OCI-LY3 (cell line): ENCODE results near the gene IDH2.

Source experiments
- H2AFZ ChIP-seq: fragments of 200-600, 300-600 bp; shearing (Covaris generic); 2 replicates; pipeline ENCODE4 v1.6.0; 2014; ENCODE audit warnings: antibody characterized with exemption, low read depth, low read length
- H3K27ac ChIP-seq: fragments of 200-600, 300-600 bp; sonication (generic); 2 replicates; pipeline ENCODE4 v1.5.1; 2014; ENCODE audit warnings: mild to moderate bottlenecking, low read length, moderate library complexity, mixed read lengths
- H3K27me3 ChIP-seq: fragments of 200-600, 300-600 bp; sonication (generic); 2 replicates; pipeline ENCODE4 v1.6.1; 2014; ENCODE audit warnings: low read depth, low read length, mixed read lengths
- H3K36me3 ChIP-seq: fragments of 200-600, 300-600 bp; sonication (generic); replicated peaks from 2 replicates; pipeline ENCODE3; 2014; ENCODE audit warnings: low read depth, low read length, mixed read lengths
- H3K4me1 ChIP-seq: fragments of 300-600, 200-600 bp; sonication (generic); 2 replicates; pipeline ENCODE4 v1.6.1; 2014; ENCODE audit warnings: low read length, mixed read lengths
- H3K4me2 ChIP-seq: fragments of 200-600, 300-600 bp; sonication (generic); 2 replicates; pipeline ENCODE4 v1.6.1; 2014; ENCODE audit warnings: low read length, mixed read lengths
- H3K4me3 ChIP-seq: fragments of 300-600, 200-600 bp; sonication (generic); 2 replicates; pipeline ENCODE4 v1.5.1; 2014; ENCODE audit warnings: antibody characterized with exemption, mild to moderate bottlenecking, low read length, moderate library complexity
- H3K79me2 ChIP-seq: fragments of 300-600, 200-600 bp; shearing (Covaris generic); 2 replicates; pipeline ENCODE4 v1.6.1; 2014; ENCODE audit warnings: mild to moderate bottlenecking, low read length, mixed read lengths
- H3K9ac ChIP-seq: fragments of 300-600, 200-600 bp; shearing (Covaris generic); 2 replicates; pipeline ENCODE4 v1.6.0; 2014; ENCODE audit warnings: mild to moderate bottlenecking, low read length, moderate library complexity
- H3K9me3 ChIP-seq: fragments of 200-600, 300-600 bp; shearing (Covaris generic); 2 replicates; pipeline ENCODE4 v1.6.1; 2014; ENCODE audit warnings: low read length, mixed read lengths; ENCODE audit not compliant: insufficient read depth
- H4K20me1 ChIP-seq: fragments of 200-600, 300-600 bp; sonication (generic); 2 replicates; pipeline ENCODE4 v1.6.1; 2016; ENCODE audit warnings: low read length, mixed read lengths; ENCODE audit not compliant: insufficient read depth
- EZH2phosphoT487 ChIP-seq: fragments of 200-600 bp; shearing (Covaris generic); IDR thresholded peaks from 2 replicates; pipeline ENCODE4 v1.6.1; 2018; ENCODE audit warnings: antibody characterized with exemption, mixed run types, low read depth
- TF ChIP-seq, protein P1 (sequence below): fragments of 200-600, 300-600 bp; sonication (generic); IDR thresholded peaks from 2 replicates; pipeline ENCODE4 v1.5.1; 2014; ENCODE audit warnings: antibody characterized with exemption, low read length, low read depth

Gene IDH2

DNA sequence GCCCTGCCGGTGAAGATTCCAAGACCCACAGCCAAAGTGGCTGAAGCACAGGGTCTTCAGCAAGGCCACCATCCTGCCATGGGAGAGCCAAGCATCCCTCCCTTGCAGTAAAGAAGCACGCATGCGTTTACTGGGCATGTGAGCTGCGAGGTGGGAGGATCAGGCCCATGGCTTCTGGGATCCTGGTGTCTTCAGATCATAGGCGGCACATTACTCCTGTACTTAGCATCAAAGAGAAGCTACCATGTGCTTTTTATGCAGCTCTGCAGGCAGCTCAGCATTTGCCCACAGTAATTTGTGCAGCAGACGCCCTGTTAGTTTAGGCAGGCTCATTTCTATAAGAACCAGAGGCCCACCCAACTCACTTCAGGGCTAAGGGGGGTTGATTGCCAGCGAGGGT, 45.7 kb downstream of the IDH2 start:
- H3K4me3 ChIP-seq, result no peak overlapping the region
- H3K4me2 ChIP-seq, result no peak overlapping the region
- H3K36me3 ChIP-seq, result peaks cover 16% of the 10 kb centered on the region
- H3K9me3 ChIP-seq, result no peaks in the 10 kb centered on the region
- no peak overlapping the region for H3K9ac ChIP-seq
- H3K79me2 ChIP-seq, result peaks cover 91% of the 10 kb centered on the region
- no peak overlapping the region for H2AFZ ChIP-seq
- H3K27me3 ChIP-seq, result no peaks in the 10 kb centered on the region
- peaks cover 89% of the 10 kb centered on the region for H3K4me1 ChIP-seq
- TF ChIP-seq, protein P1, sequence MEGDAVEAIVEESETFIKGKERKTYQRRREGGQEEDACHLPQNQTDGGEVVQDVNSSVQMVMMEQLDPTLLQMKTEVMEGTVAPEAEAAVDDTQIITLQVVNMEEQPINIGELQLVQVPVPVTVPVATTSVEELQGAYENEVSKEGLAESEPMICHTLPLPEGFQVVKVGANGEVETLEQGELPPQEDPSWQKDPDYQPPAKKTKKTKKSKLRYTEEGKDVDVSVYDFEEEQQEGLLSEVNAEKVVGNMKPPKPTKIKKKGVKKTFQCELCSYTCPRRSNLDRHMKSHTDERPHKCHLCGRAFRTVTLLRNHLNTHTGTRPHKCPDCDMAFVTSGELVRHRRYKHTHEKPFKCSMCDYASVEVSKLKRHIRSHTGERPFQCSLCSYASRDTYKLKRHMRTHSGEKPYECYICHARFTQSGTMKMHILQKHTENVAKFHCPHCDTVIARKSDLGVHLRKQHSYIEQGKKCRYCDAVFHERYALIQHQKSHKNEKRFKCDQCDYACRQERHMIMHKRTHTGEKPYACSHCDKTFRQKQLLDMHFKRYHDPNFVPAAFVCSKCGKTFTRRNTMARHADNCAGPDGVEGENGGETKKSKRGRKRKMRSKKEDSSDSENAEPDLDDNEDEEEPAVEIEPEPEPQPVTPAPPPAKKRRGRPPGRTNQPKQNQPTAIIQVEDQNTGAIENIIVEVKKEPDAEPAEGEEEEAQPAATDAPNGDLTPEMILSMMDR, result no peak
- no peak for TF ChIP-seq EZH2phosphoT487
- H3K27ac ChIP-seq, result peak overlapping the region; percentile 57
- H4K20me1 ChIP-seq, result no peaks in the 10 kb centered on the region

DNA sequence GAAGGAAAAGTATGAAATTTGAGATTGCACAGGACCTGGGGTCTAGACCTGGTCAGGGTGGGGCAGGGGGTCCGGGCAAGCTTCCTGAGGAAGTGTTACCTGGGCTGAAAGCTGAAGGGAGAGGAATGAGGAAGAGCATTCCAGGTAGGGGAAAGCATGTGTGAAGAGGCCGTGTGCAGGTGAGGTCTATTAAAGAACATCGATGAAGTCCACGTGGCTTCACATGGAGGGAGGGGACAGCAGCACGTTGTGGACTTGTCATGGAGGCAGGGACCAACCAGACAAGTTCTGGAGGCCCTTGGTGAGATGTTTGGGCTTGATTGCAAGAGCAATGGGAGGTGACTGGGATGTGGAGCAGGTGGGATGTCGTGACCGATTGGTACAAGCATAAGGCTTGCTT, 47.1 kb downstream of the IDH2 start:
- H3K27me3 ChIP-seq, result no peaks in the 10 kb centered on the region
- no peaks in the 10 kb centered on the region for H4K20me1 ChIP-seq
- peaks cover 80% of the 10 kb centered on the region for H3K4me1 ChIP-seq
- H2AFZ ChIP-seq, result no peak overlapping the region
- H3K4me3 ChIP-seq, result no peak overlapping the region
- TF ChIP-seq EZH2phosphoT487, result no peak
- TF ChIP-seq, protein P1, result no peak
- peak overlapping the region; percentile 48 for H3K27ac ChIP-seq
- no peak overlapping the region for H3K4me2 ChIP-seq
- H3K36me3 ChIP-seq, result peaks cover 22% of the 10 kb centered on the region
- peaks cover 84% of the 10 kb centered on the region for H3K79me2 ChIP-seq
- no peaks in the 10 kb centered on the region for H3K9me3 ChIP-seq
- peak overlapping the region; percentile 2; the same call in 1 of the 2 replicates for H3K9ac ChIP-seq

DNA sequence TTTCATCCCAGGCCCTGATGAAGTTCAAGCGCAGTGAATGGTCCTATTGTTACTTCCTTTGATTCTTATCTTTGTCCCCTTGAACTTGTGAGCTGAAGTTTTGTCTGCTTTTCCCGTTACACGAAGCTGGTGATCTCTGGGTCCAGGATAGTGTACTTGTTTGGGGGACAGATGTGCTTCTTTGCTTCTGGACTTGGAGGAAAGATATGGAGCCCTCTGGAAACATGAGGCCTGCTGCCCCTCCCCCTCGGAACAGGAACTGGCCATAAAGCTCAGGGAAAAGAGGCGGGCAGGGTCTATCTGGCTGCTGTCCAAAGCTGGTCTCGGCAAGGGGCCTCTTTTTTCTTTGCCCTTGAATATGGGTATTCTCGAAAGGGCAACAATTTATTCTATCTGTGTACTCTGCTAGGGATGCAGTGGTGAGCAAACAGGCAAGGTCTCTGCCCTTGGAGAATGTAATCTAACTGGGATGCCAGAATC, 47.6 kb downstream of the IDH2 start:
- no peak overlapping the region for H3K4me3 ChIP-seq
- peak overlapping the region; percentile 20; the same call in 1 of the 2 replicates for H3K4me2 ChIP-seq
- peaks cover 22% of the 10 kb centered on the region for H3K36me3 ChIP-seq
- H3K79me2 ChIP-seq, result peaks cover 87% of the 10 kb centered on the region
- no peaks in the 10 kb centered on the region for H3K9me3 ChIP-seq
- no peaks in the 10 kb centered on the region for H4K20me1 ChIP-seq
- H3K4me1 ChIP-seq, result peaks cover 80% of the 10 kb centered on the region
- TF ChIP-seq EZH2phosphoT487, result no peak
- TF ChIP-seq, protein P1, result no peak
- H3K27me3 ChIP-seq, result no peaks in the 10 kb centered on the region
- H3K9ac ChIP-seq, result peak overlapping the region; percentile 1; the same call in 1 of the 2 replicates
- H2AFZ ChIP-seq, result no peak overlapping the region
- H3K27ac ChIP-seq, result peak overlapping the region; percentile 48

DNA sequence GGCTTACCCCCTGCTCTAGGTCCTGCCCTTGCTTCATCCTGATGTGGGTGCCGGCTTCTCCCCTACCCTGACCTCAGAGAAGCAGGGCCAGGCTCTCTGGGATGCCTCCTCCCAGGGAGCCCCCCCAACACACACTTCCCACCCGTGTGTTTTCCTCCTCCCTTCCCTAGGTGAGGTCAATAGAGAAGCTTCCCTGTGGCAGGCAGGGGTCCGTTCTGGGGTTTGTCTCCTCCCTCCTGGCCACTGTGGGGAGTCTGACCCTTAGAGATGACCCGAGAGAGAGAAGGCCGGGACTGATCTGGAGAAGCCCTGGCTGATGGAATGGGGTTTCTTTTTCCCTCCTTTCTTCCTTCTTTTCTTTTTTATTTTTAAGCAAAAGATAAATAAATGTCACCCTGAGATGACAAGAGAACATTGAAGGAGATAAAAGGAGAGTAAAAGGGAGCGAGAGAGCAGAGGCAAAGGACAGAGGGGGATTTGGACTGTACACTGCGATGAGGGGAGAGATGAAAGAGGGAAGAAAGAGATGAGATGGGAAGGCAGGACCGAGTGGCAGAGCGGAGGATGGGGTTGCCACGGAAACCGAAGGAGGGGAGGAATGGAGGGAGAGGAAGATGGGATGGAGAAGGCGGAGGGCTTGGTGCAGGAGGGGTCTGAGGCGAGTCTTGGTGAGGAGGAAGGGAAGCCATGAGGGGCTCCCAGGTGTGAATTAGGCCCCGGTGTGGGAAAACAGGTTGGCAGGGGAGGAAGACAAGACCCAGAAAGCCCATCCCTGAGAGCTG, 48.4 kb downstream of the IDH2 start:
- H3K79me2 ChIP-seq, result peaks cover 91% of the 10 kb centered on the region
- no peaks in the 10 kb centered on the region for H3K9me3 ChIP-seq
- no peaks in the 10 kb centered on the region for H4K20me1 ChIP-seq
- peak overlapping the region; percentile 9; the same call in 1 of the 2 replicates for H3K9ac ChIP-seq
- H3K4me1 ChIP-seq, result peaks cover 80% of the 10 kb centered on the region
- H3K4me3 ChIP-seq, result no peak overlapping the region
- TF ChIP-seq, protein P1, result no peak
- no peak for TF ChIP-seq EZH2phosphoT487
- H3K36me3 ChIP-seq, result peaks cover 20% of the 10 kb centered on the region
- peak overlapping the region; percentile 48 for H3K27ac ChIP-seq
- no peak overlapping the region for H2AFZ ChIP-seq
- H3K4me2 ChIP-seq, result no peak overlapping the region
- H3K27me3 ChIP-seq, result no peaks in the 10 kb centered on the region
